GM18868 (cell line): ENCODE data around the gene FADS2.

Source experiments
- ATAC-seq: cut with Tn5 transposase; IDR thresholded peaks from one replicate; pipeline ENCODE4 v1.9.1; 2021; ENCODE audit warnings: mild to moderate bottlenecking, moderate library complexity; ENCODE audit not compliant: unreplicated experiment

The FADS2 gene

GRCh38 chr11:61914471-61915171 lies 86.5 kb downstream of the FADS2 start:
- no peak for ATAC-seq

GRCh38 chr11:61916737-61917333 lies 88.7 kb downstream of the FADS2 start:
- ATAC-seq, result no peak
